Measurements from ENCODE around the gene PRTFDC1. TPM values are rescaled to one million over a fixed set of nuclear protein-coding genes. Genes with fewer than 3 reads are reported as not detected.

Gene PRTFDC1, protein sequence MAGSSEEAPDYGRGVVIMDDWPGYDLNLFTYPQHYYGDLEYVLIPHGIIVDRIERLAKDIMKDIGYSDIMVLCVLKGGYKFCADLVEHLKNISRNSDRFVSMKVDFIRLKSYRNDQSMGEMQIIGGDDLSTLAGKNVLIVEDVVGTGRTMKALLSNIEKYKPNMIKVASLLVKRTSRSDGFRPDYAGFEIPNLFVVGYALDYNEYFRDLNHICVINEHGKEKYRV
- not detected for total RNA-seq (2021; ENCODE audit: unreplicated experiment)
- not detected in 2 replicates for polyA plus RNA-seq (2012)
- Bru-seq, nascent RNA, result percentile 5 among the genes with signal in this experiment
- BruChase-seq, experiment 1, labeled RNA remaining after a 6-hour chase, result percentile 2 among the genes with signal in this experiment
- BruChase-seq, experiment 2, labeled RNA remaining after a 2-hour chase, result percentile 4 among the genes with signal in this experiment
- long read RNA-seq, partial matches to known transcripts, result 0 of 1 reads
- long read RNA-seq, other reads (novel, unspliced or antisense), result 1 of 1 reads

DNA sequence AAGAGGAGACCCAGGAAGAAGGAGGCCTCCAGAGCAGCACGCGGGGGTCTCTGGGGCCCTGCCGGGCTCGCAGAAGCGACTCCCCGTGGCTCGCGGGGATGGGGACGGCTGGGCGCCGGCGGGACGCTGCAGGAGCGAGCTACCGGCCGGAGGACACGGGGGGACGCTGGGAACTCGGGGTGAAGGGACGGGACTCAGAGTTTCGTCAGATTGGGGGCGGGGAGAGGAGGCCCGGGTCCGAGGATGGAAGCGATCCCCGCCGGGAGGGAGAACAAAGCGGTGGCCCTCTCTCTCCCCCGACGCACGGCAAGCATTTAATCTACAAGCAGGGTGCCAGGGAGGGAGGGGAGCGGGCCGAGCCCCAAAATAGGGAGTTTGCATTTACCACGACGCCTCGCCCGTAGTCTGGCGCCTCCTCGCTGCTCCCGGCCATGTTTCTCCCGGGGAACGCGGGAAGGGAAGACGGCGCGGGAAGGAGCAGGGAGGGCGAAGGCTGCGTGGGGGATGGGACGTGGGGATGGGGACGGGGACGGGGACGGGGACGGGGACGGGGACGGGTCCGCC, at the start of gene PRTFDC1:
Gene PRTFDC1, minus strand, starts transcription at position 464 of the 564 bp plus-strand sequence. Its CDS starts 31 bp downstream, at position 433.
- ATAC-seq, result no peak
- Histone ChIP-seq H3K4me1 (ENCODE audit: control insufficient read depth in 1 of 2, insufficient read depth in 2 of 2, low read length in 2 of 2) (peaks cover 0 to 7% of the 10 kb centered on the region in 2 experiments; a peak in 1 of 4 replicates), H3K9ac (ENCODE audit: low read length) (no peak within 1 kb of the TSS), H3K4me3 (replicated peaks in 1 of 2; ENCODE audit: low read depth in 1 of 2, low read length in 2 of 2) (no peak within 1 kb of the TSS), H3K36me3 (ENCODE audit: control insufficient read depth in 1 of 2, insufficient read depth in 2 of 2, low read length in 2 of 2) (no peaks in the 10 kb centered on the region), H3K9me3 (ENCODE audit: control insufficient read depth in 1 of 2, insufficient read depth in 1 of 2, low read depth in 1 of 2, low read length in 2 of 2) (no peaks in the 10 kb centered on the region), H2AFZ (ENCODE audit: low read depth, low read length, poor library complexity, severe bottlenecking) (no peak within 1 kb of the TSS), H3K79me2 (ENCODE audit: insufficient read depth, low read length) (no peaks in the 10 kb centered on the region), H4K20me1 (ENCODE audit: insufficient read depth) (no peaks in the 10 kb centered on the region), H3K9me2 (ENCODE audit: insufficient read depth) (no peaks in the 10 kb centered on the region), H3K27me3 (ENCODE audit: insufficient read depth, low read length) (no peaks in the 10 kb centered on the region), H3K4me2 (ENCODE audit: low read length) (no peak within 1 kb of the TSS), H3K27ac (ENCODE audit: low read depth, low read length) (no peak within 1 kb of the TSS)
- intact Hi-C loops (cut with micrococcal nuclease), result no loop called here
- no peak for TF ChIP-seq ZFX (IDR thresholded peaks at IDR 0.05)
- TF ChIP-seq RAD21 (IDR thresholded peaks at IDR 0.05; ENCODE audit: low read depth), result no peak
- TF ChIP-seq, protein P1, sequence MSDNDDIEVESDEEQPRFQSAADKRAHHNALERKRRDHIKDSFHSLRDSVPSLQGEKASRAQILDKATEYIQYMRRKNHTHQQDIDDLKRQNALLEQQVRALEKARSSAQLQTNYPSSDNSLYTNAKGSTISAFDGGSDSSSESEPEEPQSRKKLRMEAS (IDR thresholded peaks at IDR 0.05), result no peak
- TF ChIP-seq ZNF274 (IDR thresholded peaks at IDR 0.05; ENCODE audit: low read depth, low read length), result no peak
- TF ChIP-seq YY1 (IDR thresholded peaks at IDR 0.05; ENCODE audit: extremely low read depth, insufficient replicate concordance, low read depth, low read length), result no peak
- no peak for TF ChIP-seq EZH2 (IDR thresholded peaks at IDR 0.05)
- no peak for TF ChIP-seq SRF (IDR thresholded peaks at IDR 0.05; ENCODE audit: low read depth)
- no peak for TF ChIP-seq TCF7L2 (IDR thresholded peaks at IDR 0.05; ENCODE audit: borderline replicate concordance, extremely low read depth, insufficient read depth, insufficient read length)
- no peak for TF ChIP-seq SIN3A (IDR thresholded peaks at IDR 0.05; ENCODE audit: low read depth)
- TF ChIP-seq CEBPB (IDR thresholded peaks at IDR 0.05; ENCODE audit: low read depth), result no peak
- TF ChIP-seq, protein P2, sequence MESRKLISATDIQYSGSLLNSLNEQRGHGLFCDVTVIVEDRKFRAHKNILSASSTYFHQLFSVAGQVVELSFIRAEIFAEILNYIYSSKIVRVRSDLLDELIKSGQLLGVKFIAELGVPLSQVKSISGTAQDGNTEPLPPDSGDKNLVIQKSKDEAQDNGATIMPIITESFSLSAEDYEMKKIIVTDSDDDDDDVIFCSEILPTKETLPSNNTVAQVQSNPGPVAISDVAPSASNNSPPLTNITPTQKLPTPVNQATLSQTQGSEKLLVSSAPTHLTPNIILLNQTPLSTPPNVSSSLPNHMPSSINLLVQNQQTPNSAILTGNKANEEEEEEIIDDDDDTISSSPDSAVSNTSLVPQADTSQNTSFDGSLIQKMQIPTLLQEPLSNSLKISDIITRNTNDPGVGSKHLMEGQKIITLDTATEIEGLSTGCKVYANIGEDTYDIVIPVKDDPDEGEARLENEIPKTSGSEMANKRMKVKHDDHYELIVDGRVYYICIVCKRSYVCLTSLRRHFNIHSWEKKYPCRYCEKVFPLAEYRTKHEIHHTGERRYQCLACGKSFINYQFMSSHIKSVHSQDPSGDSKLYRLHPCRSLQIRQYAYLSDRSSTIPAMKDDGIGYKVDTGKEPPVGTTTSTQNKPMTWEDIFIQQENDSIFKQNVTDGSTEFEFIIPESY (IDR thresholded peaks at IDR 0.05; ENCODE audit: extremely low read depth, insufficient replicate concordance, low read length), result no peak
- TF ChIP-seq, protein P3, sequence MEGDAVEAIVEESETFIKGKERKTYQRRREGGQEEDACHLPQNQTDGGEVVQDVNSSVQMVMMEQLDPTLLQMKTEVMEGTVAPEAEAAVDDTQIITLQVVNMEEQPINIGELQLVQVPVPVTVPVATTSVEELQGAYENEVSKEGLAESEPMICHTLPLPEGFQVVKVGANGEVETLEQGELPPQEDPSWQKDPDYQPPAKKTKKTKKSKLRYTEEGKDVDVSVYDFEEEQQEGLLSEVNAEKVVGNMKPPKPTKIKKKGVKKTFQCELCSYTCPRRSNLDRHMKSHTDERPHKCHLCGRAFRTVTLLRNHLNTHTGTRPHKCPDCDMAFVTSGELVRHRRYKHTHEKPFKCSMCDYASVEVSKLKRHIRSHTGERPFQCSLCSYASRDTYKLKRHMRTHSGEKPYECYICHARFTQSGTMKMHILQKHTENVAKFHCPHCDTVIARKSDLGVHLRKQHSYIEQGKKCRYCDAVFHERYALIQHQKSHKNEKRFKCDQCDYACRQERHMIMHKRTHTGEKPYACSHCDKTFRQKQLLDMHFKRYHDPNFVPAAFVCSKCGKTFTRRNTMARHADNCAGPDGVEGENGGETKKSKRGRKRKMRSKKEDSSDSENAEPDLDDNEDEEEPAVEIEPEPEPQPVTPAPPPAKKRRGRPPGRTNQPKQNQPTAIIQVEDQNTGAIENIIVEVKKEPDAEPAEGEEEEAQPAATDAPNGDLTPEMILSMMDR (IDR thresholded peaks at IDR 0.05 in 2 of 3, conservative IDR thresholded peaks at IDR 0.05 in 1 of 3; ENCODE audit: borderline replicate concordance in 1 of 3, insufficient read depth in 1 of 3, low read depth in 2 of 3, low read length in 2 of 3), result no peak
- no peak for TF ChIP-seq ELF1 (IDR thresholded peaks at IDR 0.05; ENCODE audit: borderline replicate concordance, low read depth)
- TF ChIP-seq, protein P4, sequence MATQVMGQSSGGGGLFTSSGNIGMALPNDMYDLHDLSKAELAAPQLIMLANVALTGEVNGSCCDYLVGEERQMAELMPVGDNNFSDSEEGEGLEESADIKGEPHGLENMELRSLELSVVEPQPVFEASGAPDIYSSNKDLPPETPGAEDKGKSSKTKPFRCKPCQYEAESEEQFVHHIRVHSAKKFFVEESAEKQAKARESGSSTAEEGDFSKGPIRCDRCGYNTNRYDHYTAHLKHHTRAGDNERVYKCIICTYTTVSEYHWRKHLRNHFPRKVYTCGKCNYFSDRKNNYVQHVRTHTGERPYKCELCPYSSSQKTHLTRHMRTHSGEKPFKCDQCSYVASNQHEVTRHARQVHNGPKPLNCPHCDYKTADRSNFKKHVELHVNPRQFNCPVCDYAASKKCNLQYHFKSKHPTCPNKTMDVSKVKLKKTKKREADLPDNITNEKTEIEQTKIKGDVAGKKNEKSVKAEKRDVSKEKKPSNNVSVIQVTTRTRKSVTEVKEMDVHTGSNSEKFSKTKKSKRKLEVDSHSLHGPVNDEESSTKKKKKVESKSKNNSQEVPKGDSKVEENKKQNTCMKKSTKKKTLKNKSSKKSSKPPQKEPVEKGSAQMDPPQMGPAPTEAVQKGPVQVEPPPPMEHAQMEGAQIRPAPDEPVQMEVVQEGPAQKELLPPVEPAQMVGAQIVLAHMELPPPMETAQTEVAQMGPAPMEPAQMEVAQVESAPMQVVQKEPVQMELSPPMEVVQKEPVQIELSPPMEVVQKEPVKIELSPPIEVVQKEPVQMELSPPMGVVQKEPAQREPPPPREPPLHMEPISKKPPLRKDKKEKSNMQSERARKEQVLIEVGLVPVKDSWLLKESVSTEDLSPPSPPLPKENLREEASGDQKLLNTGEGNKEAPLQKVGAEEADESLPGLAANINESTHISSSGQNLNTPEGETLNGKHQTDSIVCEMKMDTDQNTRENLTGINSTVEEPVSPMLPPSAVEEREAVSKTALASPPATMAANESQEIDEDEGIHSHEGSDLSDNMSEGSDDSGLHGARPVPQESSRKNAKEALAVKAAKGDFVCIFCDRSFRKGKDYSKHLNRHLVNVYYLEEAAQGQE (IDR thresholded peaks at IDR 0.05; ENCODE audit: low read depth), result no peak
- no TSS peak for BruUV-seq (replicated peaks)
- ChIA-PET POLR2A (no interaction called here), RAD21 (ENCODE audit: low non-redundant PET in 1 of 2, low total read pairs in 2 of 2, uncharacterized antibody in 2 of 2, unreplicated experiment in 2 of 2) (no interaction called here), CTCF (no interaction called here)
- no peak for DNase-seq (ENCODE audit: low read depth, low spot score)

Measured in HCT116 (cell line).